Ovary (tissue), 9 donors: ENCODE measurements around the gene ABLIM2. TPM values are rescaled to one million over a fixed set of nuclear protein-coding genes. Genes with fewer than 3 reads are reported as not detected.

Experiments used
- DNase-seq, 5 donors: peaks; one replicate each; pipeline ENCODE4 v3.0.0-alpha.2; 2019 to 2020
- H3K27ac ChIP-seq, 2 donors: fragments of 200-600 bp; one replicate each; pipeline versions ENCODE4 v1.5.1 to v1.8.0; 2019 to 2022
- H3K27me3 ChIP-seq: fragments of 200-600 bp; one replicate; pipeline ENCODE4 v1.8.0; 2022
- H3K36me3 ChIP-seq: fragments of 200-600 bp; sonication (generic); one replicate; pipeline ENCODE4 v1.5.1; 2019
- H3K4me1 ChIP-seq: one replicate; pipeline ENCODE4 v1.8.1; 2013; ENCODE audit warnings: mild to moderate bottlenecking, moderate library complexity; ENCODE audit not compliant: insufficient read depth
- H3K4me3 ChIP-seq: fragments of 200-600 bp; sonication (generic); one replicate; pipeline ENCODE4 v1.5.1; 2017
- H3K9me3 ChIP-seq, 2 donors: fragments of 200-600 bp in 1 of 2; sonication (generic) in 1 of 2; one replicate each; pipeline versions ENCODE4 v1.5.1 to v1.8.1; 2013 to 2019; ENCODE audit warnings: mild to moderate bottlenecking in 1 of 2, moderate library complexity in 1 of 2
- CTCF ChIP-seq, 3 donors: fragments of 450-650 bp in 2 of 3; fragments of 200-600 bp in 1 of 3; IDR thresholded peaks; one replicate each; pipeline versions ENCODE4 v1.5.1 to v1.8.0; 2016 to 2022; ENCODE audit warnings: antibody characterized with exemption in 3 of 3, mild to moderate bottlenecking in 1 of 3
- EP300 ChIP-seq: sonication (generic); formaldehyde crosslinking; IDR thresholded peaks from one replicate; pipeline ENCODE4 v1.6.1; 2017; ENCODE audit warnings: antibody characterized with exemption
- POLR2A ChIP-seq: fragments of 450-650 bp; IDR thresholded peaks from one replicate; pipeline ENCODE4 v1.6.1; 2017; ENCODE audit warnings: antibody characterized with exemption, mild to moderate bottlenecking, moderate library complexity
- WGBS, 3 donors: extraction: QIAGEN DNeasy Blood & Tissue Kit in 1 of 3; methylation state at CpG; one replicate each; pipeline versions ENCODE4 v1.1.5 to v1.1.7; 2013 to 2017; 5-methylcytosine and 5-hydroxymethylcytosine counted together
- intact Hi-C, 4 donors: fragments of 100-400 bp; cut with DNase I; formaldehyde crosslinking; loops; one replicate each; pipeline versions ENCODE4 v1.11.0 to v1.15.1; 2022 to 2023
- polyA plus RNA-seq, 2 donors: library from polyadenylated mRNA; stranded (reverse); fragments of 200-250 nt in 1 of 2; fragments of 350-450 nt in 1 of 2; fragmentation: Illumina TruSeq in 1 of 2; extraction: RNeasy Lipid Tissue Mini Kit (QIAGEN cat#74804) in 1 of 2; gene quantifications; one replicate each; pipeline ENCODE4 v1.2.3, GENCODE V29; 2013 to 2014
- total RNA-seq, 7 donors: library from RNA; depleted of rRNA in 2 of 7; stranded (reverse); fragments of >200 nt in 2 of 7; fragmentation: NEBNext Ultra II Directional in 3 of 7; extraction: Animal tissue kit (Norgen Biotek cat#: 25700) in 3 of 7; gene quantifications; one replicate each; pipeline versions ENCODE4 v1.1.0 to v1.2.4, GENCODE V29; 2016 to 2023
- donor health status: DM: no; HTN: no; CAD: no; lungs with moderate emphysema.
- donor health status: DM: no; HTN: no; CAD: no.
- donor health status: Bipolar disorder and iron deficiency.
- donor health status: DM: yes; HTN: yes; CAD: no.
- donor health status: DM: no; HTN: no; CAD: no.
- donor health status: DM: yes; HTN: yes; CAD: no.

ABLIM2 gene
- total and polyA plus RNA-seq, 9 donors = 0.81 to 7.9 (median 2.1) TPM

GRCh38 chr4:8201321-8201781 is 42.7 kb upstream of the ABLIM2 start:
- no peak overlapping the region for H3K4me3 ChIP-seq
- no peaks in the 10 kb centered on the region for H3K27me3 ChIP-seq
- TF ChIP-seq CTCF (IDR thresholded peaks at IDR 0.05) (no peak), EP300 (no peak), POLR2A (no peak)
- 59 to 70% (median 70%) methylated on average over 9 of the region's 9 CpGs for WGBS, 3 donors
- peaks cover 12% of the 10 kb centered on the region for H3K4me1 ChIP-seq
- H3K9me3 ChIP-seq = no peaks in the 10 kb centered on the region
- DNase-seq = no peak
- intact Hi-C loops = no loop called here
- H3K27ac ChIP-seq = no peak overlapping the region
- H3K36me3 ChIP-seq = no peaks in the 10 kb centered on the region

GRCh38 chr4:8200302-8200975 is 41.8 kb upstream of the ABLIM2 start:
- no peaks in the 10 kb centered on the region for H3K9me3 ChIP-seq
- intact Hi-C loops = no loop called here
- peaks cover 12% of the 10 kb centered on the region for H3K4me1 ChIP-seq
- no peak overlapping the region for H3K4me3 ChIP-seq
- WGBS, 3 donors = 73 to 76% (median 75%) methylated on average over 30 of the region's 30 CpGs
- TF ChIP-seq EP300 = no peak
- TF ChIP-seq CTCF (IDR thresholded peaks at IDR 0.05) = no peak
- no peak for TF ChIP-seq POLR2A
- H3K27me3 ChIP-seq = no peaks in the 10 kb centered on the region
- no peak overlapping the region for H3K27ac ChIP-seq
- no peaks in the 10 kb centered on the region for H3K36me3 ChIP-seq
- no peak for DNase-seq

GRCh38 chr4:8199594-8200301 is 41.1 kb upstream of the ABLIM2 start:
- 66 to 77% (median 69%) methylated on average over 26 of the region's 26 CpGs for WGBS, 3 donors
- Histone ChIP-seq H3K36me3 (no peaks in the 10 kb centered on the region), H3K27ac (peak overlapping the region in 1 of 2 donors; percentile 12), H3K4me1 (peaks cover 12% of the 10 kb centered on the region), H3K27me3 (no peaks in the 10 kb centered on the region), H3K4me3 (peak overlapping the region; percentile 12), H3K9me3 (no peaks in the 10 kb centered on the region)
- no peak for TF ChIP-seq EP300
- TF ChIP-seq CTCF (IDR thresholded peaks at IDR 0.05) = no peak
- no peak for TF ChIP-seq POLR2A
- DNase-seq = peak in 1 of 5 donors; percentile 54
- intact Hi-C loops = no loop called here

- Histone ChIP-seq H3K9me3 (no peaks in the 10 kb centered on the region), H3K27ac (peak within 1 kb of the TSS in 1 of 2 donors; percentile 12), H3K4me1 (peaks cover 12% of the 10 kb centered on the region), H3K27me3 (no peaks in the 10 kb centered on the region), H3K36me3 (no peaks in the 10 kb centered on the region), H3K4me3 (peak within 1 kb of the TSS; percentile 12)
- DNase-seq = peak; percentile 74 to 84 (median 77)
- no peak for TF ChIP-seq CTCF (IDR thresholded peaks at IDR 0.05)
- TF ChIP-seq POLR2A = no peak
- TF ChIP-seq EP300 = no peak
- WGBS, 3 donors = 6 to 15% (median 8%) methylated on average over 24 to 32 of the region's 32 CpGs
- intact Hi-C loops = no loop called here
Measured at GRCh38 chr4:8198906-8199593, 40.4 kb upstream of the ABLIM2 start, which contains the start of gene SH3TC1. SH3TC1 (plus strand) TSS chr4:8199290; CDS start chr4:8205195, 5,905 bp downstream.
